ENCODE results near the gene RFTN1.

DNA sequence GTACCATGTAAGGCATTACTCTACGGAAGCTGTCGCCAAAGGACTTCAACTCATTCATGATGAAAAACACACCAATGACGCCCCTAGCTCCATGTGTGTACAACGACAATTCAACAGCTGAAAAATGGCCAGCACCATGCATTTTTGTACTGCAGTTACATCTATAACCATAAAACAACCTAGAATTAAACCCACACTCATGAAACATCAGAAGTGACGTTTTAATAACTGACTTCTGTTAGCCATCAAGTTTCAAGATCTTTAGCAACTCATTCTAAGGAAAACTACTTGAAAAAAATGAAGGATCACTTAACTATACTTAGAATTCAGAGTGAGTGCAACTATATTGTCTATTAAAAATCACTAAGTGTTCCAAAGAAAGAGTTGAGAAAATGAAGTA, 84.9 kb downstream of the RFTN1 start:
- TF ChIP-seq, protein P1, sequence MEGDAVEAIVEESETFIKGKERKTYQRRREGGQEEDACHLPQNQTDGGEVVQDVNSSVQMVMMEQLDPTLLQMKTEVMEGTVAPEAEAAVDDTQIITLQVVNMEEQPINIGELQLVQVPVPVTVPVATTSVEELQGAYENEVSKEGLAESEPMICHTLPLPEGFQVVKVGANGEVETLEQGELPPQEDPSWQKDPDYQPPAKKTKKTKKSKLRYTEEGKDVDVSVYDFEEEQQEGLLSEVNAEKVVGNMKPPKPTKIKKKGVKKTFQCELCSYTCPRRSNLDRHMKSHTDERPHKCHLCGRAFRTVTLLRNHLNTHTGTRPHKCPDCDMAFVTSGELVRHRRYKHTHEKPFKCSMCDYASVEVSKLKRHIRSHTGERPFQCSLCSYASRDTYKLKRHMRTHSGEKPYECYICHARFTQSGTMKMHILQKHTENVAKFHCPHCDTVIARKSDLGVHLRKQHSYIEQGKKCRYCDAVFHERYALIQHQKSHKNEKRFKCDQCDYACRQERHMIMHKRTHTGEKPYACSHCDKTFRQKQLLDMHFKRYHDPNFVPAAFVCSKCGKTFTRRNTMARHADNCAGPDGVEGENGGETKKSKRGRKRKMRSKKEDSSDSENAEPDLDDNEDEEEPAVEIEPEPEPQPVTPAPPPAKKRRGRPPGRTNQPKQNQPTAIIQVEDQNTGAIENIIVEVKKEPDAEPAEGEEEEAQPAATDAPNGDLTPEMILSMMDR (IDR thresholded peaks at IDR 0.05) = no peak
- TF ChIP-seq POLR2A (IDR thresholded peaks at IDR 0.05) = no peak

Data from testis (tissue), 2 donors.